ENCODE results near the gene RAMP3.
"Not testable (repeated sequence)": the region's sequence is repeated elsewhere in the genome, so short reads cannot be mapped to it uniquely, and the experiment has no call there.

Gene RAMP3

GRCh38 chr7:45157286-45157652, 322 bp upstream of the RAMP3 start:
- no peak for DNase-seq

DNA sequence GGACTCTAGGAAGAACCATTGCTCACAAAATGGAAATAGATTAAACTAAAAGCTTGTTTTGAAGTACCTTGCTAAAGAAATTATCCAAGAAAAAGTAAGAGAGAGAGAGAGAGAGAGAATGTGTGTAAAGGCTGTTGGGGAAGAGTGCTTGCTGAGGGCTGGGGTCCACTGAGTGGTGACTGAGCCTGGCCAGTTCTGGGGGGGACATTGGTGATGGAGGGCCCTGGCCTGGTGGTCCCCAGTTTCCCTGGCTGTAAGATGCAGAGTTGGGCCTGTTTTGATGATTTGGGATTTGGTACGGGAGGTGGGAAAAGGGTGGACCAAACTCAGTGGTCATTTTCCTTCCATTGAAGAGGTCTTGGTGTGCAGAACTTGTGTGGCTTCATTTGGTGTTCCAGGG, 880 bp downstream of the RAMP3 start:
- no peak for DNase-seq

DNA sequence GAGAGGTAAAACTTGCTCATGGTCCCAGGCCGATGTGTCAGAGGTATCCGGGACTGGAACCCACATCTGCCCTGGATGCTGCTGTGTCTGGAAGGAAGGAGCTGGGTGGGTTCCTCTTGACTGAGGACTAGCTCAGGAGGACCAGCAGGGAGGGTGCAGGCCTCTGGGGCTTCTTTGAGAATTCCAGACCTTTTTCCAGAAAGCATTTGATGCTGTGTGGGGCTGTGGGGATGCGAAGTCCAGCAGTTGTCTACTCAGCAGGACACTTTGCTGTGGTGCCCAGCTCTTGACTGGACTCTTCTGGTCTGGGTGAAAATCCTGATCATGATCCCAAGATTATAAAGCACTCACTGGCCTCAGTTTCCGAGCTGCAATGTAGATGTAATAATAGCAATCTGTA, 1.7 kb downstream of the RAMP3 start:
- no peak for DNase-seq

GRCh38 chr7:45160417-45160881, 2.9 kb downstream of the RAMP3 start:
- no peak for DNase-seq

DNA sequence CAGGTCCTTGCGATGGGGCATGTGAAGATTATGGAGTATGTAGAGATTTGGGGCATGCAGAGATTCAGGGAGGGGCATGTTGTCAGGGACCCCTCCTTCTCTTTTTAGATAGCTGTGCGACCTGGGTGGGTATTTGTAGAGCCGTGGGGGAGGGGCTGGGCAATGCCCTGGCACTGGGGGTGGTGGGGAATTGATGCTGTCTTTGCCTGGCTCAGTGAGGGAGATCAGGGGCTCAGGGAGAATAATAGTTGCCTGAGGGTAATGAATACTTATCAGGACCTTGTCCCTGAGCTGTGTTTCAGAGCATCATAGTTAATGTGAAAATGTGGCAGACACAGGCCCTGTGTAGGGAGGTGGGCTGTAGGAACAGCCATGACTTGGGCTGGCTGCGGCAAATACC, 3.5 kb downstream of the RAMP3 start:
- DNase-seq = no peak

- no peak for DNase-seq
Measured at GRCh38 chr7:45161842-45162241, 4.3 kb downstream of the RAMP3 start.

- no peak for DNase-seq
Measured at GRCh38 chr7:45162311-45162845, 4.8 kb downstream of the RAMP3 start.

GRCh38 chr7:45162943-45163691, 5.5 kb downstream of the RAMP3 start:
- no peak for DNase-seq

- DNase-seq = no peak
Measured at GRCh38 chr7:45163692-45164052, 6.1 kb downstream of the RAMP3 start.

DNA sequence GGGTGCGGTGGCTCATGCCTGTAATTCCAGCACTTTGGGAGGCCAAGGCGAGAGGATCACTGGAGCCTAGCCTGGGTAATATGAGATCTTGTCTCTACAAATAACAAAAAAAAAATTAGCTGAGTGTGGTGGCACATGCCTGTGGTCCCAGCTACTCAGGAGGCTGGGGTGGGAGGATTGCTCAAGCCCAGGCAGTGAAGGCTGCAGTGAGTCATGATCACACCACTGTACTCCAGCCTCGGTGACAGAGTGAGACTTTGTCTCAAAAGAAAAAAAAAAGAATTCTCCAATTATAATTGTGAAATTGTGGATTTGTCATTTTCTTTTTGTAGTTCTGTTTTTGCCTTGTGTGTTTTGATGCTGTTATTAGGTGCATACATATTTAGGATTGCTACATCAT, 6.7 kb downstream of the RAMP3 start:
- DNase-seq = not testable (repeated sequence)

- no peak for DNase-seq
Measured at GRCh38 chr7:45165857-45166256, 8.3 kb downstream of the RAMP3 start.

- DNase-seq = no peak
Measured at GRCh38 chr7:45171946-45172345, 14.4 kb downstream of the RAMP3 start.

DNA sequence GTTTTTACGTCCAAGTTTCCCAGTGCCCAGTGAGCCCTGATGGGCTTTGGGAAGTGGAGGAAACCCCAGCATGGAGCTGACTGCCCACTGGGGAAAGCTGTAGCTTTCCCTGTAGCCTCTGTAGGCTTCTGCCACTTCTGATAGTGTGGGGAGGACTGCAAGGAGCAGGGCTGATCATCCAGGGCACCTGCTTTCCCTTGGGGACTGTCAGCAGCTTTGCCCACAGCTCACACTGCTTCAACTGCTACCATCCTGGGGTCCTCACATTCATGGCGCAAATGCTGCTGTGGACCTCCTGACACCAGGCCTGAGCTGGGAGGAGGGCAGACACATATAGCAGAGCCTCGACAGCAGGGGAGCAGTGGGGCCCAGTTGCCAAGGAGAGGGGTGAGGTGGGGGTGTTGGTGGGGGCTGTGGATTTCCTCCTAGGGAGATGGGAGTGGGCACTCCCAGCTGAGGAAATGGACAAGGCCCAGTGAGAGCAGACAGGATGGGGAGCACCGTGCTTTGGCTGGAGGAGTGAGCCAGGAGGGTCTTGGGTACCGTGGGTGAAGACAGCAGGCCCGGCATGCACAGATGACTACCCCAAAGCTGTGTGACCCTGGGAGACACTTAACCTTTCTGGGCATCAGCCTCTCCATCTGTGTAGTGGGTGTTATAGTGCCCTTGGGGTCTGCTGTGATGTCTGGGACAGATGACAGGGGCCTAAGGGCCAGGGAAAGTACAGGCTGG, 16.2 kb downstream of the RAMP3 start:
- DNase-seq = no peak

GRCh38 chr7:45174328-45174610, 16.7 kb downstream of the RAMP3 start:
- no peak for DNase-seq

- no peak for DNase-seq
Measured at GRCh38 chr7:45174966-45175765, 17.6 kb downstream of the RAMP3 start.

DNA sequence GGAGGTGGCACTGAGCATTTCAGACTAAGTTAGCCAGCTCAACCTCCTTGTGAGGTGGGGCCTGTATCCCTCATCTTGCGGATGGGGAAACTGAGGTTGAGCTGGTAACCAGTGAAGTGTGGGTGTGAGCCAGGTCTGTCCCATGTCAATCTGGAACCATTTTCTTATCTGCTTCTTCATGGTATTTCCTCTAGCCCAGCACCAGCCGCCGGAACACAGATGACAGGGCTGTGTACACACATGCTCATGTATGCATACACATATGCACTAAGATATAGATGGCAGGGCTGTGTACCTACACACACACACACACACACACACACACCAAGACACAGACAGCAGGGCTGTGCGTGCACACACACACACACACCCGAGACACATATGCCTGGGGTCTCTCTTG, 18.5 kb downstream of the RAMP3 start:
- no peak for DNase-seq

- DNase-seq = no peak
Measured at GRCh38 chr7:45176886-45177731, 19.5 kb downstream of the RAMP3 start.

- DNase-seq = no peak
Measured at GRCh38 chr7:45177801-45178200, 20.2 kb downstream of the RAMP3 start.

- DNase-seq = no peak
Measured at GRCh38 chr7:45178241-45179225, 20.9 kb downstream of the RAMP3 start.

DNA sequence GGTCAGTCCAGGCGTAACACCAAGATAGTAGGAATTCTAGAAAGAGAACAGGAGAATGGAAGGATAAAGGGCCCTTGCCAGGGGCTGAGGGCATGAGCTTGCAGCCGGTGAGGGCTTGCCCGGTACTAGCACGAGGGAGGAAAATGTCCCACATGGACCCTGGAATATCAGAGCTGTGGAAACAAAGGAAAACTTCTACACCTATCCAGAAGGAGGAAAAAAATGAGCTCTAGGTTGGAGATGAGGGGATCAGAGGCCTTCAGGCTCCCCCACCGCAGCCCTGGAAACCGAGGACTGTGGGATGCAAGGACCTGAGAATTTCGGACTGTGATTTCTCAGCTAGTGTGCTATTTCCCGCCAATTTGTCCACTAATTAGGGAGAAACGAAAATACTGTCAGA, 22.1 kb downstream of the RAMP3 start:
- no peak for DNase-seq

Data from DMS153 (cell line).